ELF-1 (cell line): ENCODE data around the gene BDNF.
"Not testable (repeated sequence)": the region's sequence is repeated elsewhere in the genome, so short reads cannot be mapped to it uniquely, and the experiment has no call there.

Experiments
- DNase-seq: peaks from one replicate; pipeline ENCODE4 v3.0.0-alpha.2; 2016; ENCODE audit warnings: low read depth, low spot score

The BDNF gene

GRCh38 chr11:27700351-27701301 lies at the start of gene BDNF:
TSS of gene BDNF (minus strand) at chr11:27700455. CDS start at chr11:27658564, 41,891 bp downstream.
- peak; percentile 48 for DNase-seq

- peak; percentile 4 for DNase-seq
Observed at GRCh38 chr11:27740362-27741013, 40.2 kb upstream of the BDNF start.

DNA sequence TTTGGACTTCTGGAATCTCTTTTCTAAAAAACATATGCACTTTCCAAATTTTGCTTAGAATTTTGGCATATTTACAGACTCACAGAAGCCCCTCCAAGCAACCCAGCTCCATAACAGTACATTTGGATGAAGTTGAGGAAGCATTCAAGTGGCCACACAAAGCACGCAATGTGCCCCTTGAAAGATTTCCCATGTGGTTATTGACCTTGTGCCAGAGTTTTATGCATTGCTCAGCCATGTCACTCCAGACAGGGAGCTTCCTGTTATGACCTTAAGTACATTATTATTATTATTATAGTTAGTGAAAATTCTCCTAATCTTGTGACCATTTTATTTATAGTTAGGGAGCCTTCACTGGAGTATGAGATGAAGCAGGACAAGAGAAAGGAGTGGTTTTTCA lies 35.0 kb upstream of the BDNF start:
- DNase-seq, result no peak

- not testable (repeated sequence) for DNase-seq
Observed at GRCh38 chr11:27731803-27732202, 31.5 kb upstream of the BDNF start.

GRCh38 chr11:27726981-27727380 lies 26.7 kb upstream of the BDNF start:
- no peak for DNase-seq

GRCh38 chr11:27723687-27724086 lies 23.4 kb upstream of the BDNF start:
- no peak for DNase-seq

DNA sequence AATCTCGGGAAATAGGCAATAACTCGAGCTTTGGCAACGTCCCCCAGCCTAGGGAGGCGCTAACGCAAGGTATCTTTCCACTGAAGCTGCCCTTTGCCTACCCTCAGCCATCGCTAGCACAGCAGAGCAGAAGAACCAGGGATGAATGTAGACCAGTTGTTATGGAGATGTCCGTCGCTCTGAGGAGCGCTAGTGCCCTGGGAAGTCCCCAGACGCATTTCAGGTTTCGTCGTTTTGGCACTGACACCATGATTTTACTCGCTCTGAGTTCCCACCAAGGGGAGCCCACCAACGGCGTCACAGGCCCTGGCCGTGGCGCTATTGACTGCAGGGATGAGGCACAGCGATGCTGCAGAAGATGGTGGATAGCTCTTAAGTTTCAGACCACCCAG lies 22.7 kb upstream of the BDNF start:
- DNase-seq, result peak; percentile 23

- peak; percentile 66 for DNase-seq
Observed at GRCh38 chr11:27722117-27722952, 22.1 kb upstream of the BDNF start.

DNA sequence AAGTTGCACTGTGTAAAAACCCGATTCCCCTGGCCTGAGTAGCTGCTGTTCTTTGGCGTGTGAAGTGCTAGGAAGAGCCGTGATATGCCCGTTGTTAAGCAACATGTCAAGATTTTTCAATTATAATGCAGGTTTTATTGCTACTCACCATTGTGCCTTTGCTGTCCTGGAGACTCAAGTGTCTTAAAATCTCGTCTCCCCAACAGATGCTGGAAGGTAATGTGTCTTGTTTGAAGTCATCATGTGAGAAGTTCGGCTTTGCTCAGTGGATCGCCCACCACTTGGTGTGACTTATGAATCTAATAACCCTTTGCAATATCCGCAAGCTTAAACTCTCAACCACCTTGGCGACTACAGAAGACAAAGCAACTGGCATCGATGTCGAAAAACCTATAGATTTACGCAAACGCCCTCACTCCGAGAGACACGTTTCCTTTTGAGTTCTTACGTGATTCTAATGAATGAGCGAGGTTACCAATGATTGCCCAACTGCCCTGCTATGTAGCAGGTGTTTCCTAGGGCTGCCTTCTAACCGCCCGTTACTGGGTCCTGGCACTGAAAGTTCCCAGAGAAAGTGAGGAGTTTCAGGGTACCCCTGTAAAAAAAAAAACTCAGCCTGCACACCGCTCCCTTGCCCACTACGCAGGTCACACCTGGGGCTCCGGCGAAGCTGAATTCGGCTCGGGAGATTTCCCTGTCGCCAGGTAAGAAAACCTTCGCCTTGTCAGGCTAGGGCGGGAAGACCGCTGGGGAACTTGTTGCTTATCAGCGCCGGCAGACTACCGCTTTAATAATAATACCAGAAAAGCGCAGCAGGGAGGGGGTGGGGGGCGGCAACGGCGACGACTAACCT lies 21.2 kb upstream of the BDNF start:
- peak; percentile 10 for DNase-seq

DNA sequence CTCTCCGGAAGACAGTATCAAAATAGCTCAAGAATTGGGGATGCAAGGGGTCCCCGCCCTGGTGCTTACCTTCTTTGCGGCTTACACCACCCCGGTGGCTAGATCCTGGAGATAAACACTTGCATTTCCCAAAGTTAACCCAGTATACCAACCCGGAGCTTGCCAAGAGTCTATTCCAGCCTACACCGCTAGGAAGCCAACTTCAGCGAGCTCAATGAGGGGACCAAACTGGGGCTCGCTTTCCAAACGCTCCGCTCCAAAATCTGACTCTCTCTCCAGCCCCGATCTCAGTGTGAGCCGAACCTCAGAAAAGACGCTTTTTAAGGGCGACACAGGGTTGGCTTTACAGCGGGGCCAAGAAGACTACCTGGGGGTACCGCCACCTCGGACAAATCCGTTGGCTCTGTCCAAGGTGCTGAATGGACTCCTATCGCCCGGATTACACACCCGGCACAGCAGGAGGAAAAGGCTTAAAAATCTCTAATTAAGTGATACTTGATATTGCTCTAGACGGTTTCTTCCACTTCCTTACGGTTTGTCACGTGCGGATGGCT lies 20.1 kb upstream of the BDNF start:
- DNase-seq, result peak; percentile 79

DNA sequence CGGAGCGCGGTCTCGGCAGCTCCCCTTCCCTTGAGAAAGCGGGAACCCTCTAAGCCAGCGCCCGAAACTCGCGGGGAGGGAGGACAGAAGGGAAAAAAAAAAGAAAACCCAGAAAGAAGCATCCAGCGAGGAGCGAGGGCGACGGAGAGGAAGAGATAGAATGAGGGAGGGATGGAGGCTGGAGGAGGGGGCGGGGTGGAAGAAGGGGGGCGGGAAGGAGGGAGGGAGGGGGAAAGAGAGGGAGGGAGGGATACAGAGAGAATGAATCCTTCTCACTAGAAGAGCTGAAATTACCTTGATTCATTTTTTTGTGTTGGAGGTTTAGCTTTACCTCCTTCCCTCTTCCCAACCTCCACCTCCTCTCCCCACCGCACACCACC lies 19.3 kb upstream of the BDNF start:
- no peak for DNase-seq

DNA sequence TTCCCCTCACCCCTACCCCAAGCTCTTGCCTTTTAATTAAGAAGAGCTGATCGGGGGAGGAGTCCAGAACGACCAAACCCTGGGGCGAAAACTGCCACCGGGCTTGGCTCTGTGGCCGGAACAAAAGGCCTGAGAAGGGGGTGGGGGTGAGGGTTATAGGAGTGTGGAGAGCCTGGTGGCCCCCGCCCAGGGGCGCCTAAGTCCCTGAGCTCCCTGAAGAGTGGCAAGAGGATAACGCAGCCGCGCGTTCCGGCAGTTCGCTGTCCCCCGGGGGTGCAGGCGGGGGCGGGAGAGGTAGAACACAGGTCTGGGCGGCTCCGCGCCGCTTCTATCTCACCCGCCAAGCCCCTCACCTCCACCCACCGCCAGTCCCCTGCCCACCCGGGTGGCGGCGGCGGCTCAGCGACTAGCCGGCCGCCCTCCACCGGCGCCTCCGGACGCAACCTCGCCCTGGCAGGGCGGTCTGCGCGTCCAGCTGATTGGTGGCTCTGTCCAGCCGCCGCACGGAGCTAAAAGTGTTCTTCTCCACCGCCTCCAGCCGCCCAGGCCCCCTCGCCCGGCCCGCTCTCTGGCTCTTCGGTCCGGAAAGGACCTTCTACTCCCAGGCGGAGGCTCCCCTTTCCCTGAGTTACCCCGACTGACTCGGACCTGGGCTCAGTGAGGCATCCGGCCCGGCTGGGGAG lies 18.7 kb upstream of the BDNF start:
- peak; percentile 95 for DNase-seq

DNA sequence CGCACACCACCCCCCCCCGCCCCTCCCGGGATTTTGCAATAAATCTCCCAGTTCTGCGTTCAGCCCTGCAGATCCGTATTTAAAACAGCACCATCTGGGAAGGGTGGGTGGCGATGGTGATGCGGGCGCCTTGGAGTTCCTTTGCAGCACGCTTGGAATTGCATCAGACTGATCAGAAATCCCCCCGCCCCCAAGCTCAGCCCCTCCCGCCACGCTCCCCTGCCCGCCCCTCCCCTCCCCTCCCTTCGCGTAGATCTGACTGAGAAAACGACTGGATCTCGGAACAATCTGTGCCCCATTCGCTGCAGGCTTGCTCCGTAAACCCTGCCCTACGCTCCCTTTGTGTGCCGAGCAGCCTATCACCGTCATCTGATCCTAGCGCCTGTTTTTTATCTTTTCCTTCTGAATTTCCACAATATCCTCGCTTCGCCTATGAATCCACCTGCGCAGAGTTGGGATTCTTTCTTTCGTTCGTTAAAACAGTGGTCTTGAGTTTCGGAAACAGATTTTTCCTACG lies 18.1 kb upstream of the BDNF start:
- DNase-seq, result no peak

DNA sequence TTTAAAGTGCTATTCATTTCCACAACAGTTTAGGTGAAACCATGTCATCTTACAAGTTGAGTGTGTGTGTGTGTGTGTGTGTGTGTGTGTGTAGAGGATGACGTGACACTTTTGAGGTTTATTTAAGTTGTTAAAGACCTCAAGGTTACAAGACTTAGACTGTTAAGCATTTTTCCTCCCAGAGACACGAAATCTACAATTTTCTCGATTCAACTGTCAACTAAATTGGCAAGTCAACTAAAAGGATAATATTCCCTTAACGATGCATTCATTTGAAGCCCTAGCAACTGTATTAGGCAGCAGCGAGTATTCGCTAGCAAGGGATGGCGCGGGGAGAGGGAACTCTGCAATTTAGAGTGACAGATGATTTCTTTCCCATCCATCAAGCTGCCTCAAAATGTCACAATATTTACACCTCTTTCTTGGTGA lies 17.6 kb upstream of the BDNF start:
- peak; percentile 24 for DNase-seq

- DNase-seq, result no peak
Observed at GRCh38 chr11:27717377-27717776, 17.1 kb upstream of the BDNF start.

DNA sequence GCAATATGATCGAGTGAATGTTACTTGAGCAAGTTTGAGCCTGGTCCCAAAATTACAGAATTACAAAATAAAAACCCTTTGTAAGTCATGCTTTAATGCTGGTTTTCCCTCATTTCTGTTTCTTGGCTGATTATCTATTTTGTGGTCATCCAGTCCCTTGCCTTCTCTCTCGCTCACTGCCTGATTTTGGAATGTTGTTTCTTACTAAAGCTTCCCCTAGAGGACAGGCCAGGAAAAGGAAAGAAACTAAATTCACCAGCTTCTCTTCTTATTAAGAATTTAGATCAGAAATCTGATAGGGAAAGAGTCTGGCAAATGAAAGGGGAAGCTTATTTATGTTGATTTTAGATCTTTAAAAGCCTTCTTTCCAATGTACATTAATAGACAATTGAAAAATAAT lies 16.6 kb upstream of the BDNF start:
- DNase-seq, result no peak

DNA sequence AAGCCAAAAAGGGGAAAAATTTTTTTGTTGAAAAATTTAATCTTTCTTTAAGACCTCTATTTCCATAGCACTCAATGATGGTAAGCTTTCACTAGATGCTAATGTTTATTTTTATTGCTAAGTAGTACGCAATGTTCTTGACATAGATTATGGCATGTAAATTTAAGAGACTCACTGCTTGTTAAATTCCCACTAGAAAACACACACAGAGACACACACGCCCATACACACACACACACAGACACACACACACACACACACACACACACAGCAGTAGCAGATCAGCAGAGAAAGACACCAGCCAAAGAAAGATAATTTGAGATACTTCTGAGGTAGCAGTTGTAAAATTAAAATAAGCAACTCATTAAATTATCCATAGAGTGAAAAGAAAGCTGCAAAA lies 16.0 kb upstream of the BDNF start:
- DNase-seq, result no peak

DNA sequence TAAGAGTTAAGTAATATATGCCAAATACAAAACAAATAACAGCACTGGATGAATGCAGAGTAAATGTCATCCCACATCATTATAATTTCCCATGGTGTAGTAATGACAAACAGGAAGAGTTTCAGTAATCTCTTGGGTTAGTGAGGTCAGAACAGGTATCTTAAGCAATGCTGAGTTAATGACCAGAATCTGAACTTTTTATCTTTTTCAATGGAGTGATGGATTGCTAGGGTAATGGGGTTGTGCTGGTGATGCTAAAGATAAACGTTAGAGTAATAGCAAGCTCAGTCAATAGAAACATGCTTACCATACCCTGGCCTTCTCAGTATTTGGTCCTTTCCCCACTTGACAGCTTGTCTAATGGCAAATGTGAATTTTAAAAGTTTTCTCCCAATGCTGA lies 11.5 kb upstream of the BDNF start:
- DNase-seq, result no peak

DNA sequence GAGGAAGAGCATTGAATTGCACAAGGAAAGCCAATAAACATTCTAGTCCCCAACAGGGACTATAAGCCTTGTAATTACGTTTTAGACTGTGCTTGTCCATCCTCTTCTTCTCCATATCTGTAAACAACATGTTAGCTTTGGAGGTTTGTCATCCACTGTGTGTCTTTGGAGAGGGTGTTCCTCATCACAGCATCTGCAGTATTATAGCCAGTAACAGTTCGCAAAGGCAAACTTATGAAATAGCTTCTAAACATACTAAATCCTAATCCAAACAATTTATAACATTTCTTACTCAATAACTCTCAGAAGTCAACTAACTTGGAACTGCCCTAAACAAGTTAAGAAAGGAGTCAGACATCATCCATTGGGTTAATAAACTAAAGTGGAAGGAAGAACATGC lies 10.3 kb upstream of the BDNF start:
- DNase-seq, result no peak

DNA sequence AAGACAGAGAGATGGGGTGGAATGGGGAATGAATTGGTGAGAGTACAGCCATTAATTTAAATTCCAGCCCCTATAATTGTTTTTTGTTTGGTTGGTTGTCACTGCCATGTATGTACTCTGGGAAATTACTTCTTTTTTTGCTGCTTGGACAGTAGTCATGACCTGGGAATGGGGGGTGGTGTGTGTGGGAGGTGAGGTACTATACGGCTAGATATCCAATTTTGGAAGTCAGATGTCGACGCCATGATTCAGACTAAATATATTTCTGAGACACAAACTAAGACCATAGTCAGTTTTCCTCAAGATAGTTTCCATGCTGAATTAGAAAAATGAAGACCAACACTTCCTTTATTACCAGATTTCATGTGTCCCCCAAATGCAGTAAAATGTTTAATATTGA lies 7.4 kb upstream of the BDNF start:
- DNase-seq, result no peak
